ENCODE measurements around the gene ELOA. TPM values are rescaled to one million over a fixed set of nuclear protein-coding genes. Genes with fewer than 3 reads are reported as not detected.

The ELOA gene
- total RNA-seq, 1 donor from 2014 or later = 25.5 TPM

DNA sequence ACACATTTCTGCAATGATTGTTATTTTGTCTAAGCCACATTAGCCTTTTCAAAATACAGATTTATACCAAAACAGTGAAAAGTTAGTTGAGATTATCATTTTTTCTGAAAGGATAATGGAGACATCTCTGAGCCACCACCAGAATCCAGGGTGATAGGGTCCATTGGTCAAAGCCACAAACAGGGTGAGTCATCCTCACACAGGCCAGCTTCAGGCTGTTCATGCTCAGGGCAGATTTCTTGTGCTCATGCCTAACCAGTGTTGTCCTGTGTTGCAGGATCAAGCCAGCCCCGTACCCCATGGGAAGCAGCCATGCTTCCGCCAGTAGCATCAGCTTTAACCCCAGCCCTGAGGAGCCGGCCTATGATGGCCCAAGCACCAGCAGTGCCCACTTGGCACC is 13.4 kb downstream of the ELOA start:
- Histone ChIP-seq H3K36me3 (peaks cover 20 to 95% of the 10 kb centered on the region in 2 donors), H3K27ac (no peak overlapping the region), H3K9me3 (no peaks in the 10 kb centered on the region), H3K4me3 (no peak overlapping the region), H3K27me3 (no peaks in the 10 kb centered on the region), H3K4me1 (no peaks in the 10 kb centered on the region)
- intact Hi-C loops (cut with DNase I) = no loop called here
- DNase-seq (ENCODE audit: extremely low spot score in 2 of 2) = no peak
- no peak for TF ChIP-seq POLR2A (IDR thresholded peaks at IDR 0.05)
- TF ChIP-seq CTCF (IDR thresholded peaks at IDR 0.05) = no peak
- TF ChIP-seq POLR2AphosphoS5 (IDR thresholded peaks at IDR 0.05; ENCODE audit: insufficient read depth in 1 of 2, low read depth in 1 of 2) = no peak

- no peak for TF ChIP-seq CTCF (IDR thresholded peaks at IDR 0.05)
These were observed 14.5 kb downstream of the ELOA start for GRCh38 chr1:23757812-23758211.

DNA sequence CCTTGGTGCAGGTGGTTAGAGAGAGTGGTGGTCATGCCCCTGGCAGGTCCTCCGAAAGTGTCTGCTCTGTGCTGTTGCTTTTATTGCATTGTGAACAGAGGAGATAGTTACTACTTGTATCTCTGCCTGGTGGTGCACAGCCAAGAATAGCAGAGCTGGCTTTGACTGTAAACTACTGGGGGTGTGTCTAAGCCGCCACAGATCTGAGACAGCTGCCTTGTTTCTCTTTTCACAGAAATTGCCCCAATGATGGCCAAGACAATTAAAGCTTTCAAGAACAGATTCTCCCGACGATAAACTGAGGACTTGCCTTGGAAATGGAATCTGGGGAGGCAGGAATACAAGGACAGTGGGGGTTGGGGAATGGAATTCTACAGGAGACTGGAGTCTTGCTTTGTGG is 16.0 kb downstream of the ELOA start:
- intact Hi-C loops (cut with DNase I) = no loop called here
- Histone ChIP-seq H3K27me3 (no peaks in the 10 kb centered on the region), H3K4me1 (peaks cover 5% of the 10 kb centered on the region), H3K27ac (no peak overlapping the region), H3K36me3 (peaks cover 14 to 77% of the 10 kb centered on the region in 2 donors), H3K9me3 (no peaks in the 10 kb centered on the region), H3K4me3 (no peak overlapping the region)
- DNase-seq (ENCODE audit: extremely low spot score in 2 of 2) = no peak
- TF ChIP-seq POLR2AphosphoS5 (IDR thresholded peaks at IDR 0.05; ENCODE audit: insufficient read depth in 1 of 2, low read depth in 1 of 2) (no peak), POLR2A (IDR thresholded peaks at IDR 0.05) (no peak), CTCF (IDR thresholded peaks at IDR 0.05) (no peak)

More at GRCh38 chr1:23757812-23758211, 14.5 kb downstream of the ELOA start:
- H3K4me3 ChIP-seq = no peak overlapping the region
- intact Hi-C loops (cut with DNase I) = no loop called here
- H3K27ac ChIP-seq = no peak overlapping the region
- DNase-seq (ENCODE audit: extremely low spot score in 2 of 2) = no peak
- peaks cover 17 to 92% of the 10 kb centered on the region in 2 donors for H3K36me3 ChIP-seq
- H3K4me1 ChIP-seq = peaks cover 5% of the 10 kb centered on the region
- H3K9me3 ChIP-seq = no peaks in the 10 kb centered on the region
- no peaks in the 10 kb centered on the region for H3K27me3 ChIP-seq

DNA sequence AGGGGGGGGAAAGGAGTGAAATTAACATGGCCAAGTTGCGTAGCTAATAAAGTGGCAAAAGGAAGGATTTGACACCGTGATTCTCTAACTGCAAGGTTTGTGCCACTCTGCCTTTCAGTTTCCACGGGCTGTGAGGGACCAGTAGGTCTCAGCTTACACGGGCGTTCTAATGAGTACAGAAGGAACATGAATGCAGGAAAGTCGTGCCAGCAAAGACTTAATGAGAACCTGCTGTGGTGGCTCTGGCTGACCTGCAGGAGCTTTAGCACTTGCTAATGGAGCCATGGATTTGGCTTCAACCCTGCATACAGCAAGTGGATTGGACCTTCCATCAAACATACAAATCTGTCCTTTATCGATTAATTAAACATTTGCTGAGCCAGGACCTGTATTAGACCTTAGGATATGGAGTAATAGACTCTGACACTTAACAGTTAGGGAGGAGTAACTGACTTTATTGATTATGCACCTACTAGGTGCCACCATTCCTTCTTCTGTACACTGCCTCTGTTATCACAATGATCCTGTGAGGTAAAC is 19.8 kb downstream of the ELOA start:
- peaks cover 0 to 40% of the 10 kb centered on the region in 2 donors for H3K36me3 ChIP-seq

More for the DNA sequence above, 19.8 kb downstream of the ELOA start:
- no peak overlapping the region for H3K27ac ChIP-seq
- no peaks in the 10 kb centered on the region for H3K27me3 ChIP-seq
- peaks cover 5% of the 10 kb centered on the region for H3K4me1 ChIP-seq
- TF ChIP-seq CTCF (IDR thresholded peaks at IDR 0.05) (no peak), POLR2A (IDR thresholded peaks at IDR 0.05) (no peak), POLR2AphosphoS5 (IDR thresholded peaks at IDR 0.05; ENCODE audit: insufficient read depth in 1 of 2, low read depth in 1 of 2) (no peak)
- intact Hi-C loops (cut with DNase I) = no loop called here
- H3K4me3 ChIP-seq = no peak overlapping the region
- no peaks in the 10 kb centered on the region for H3K9me3 ChIP-seq
- DNase-seq (ENCODE audit: extremely low spot score in 2 of 2) = no peak

All from vagina (tissue), 2 donors.